ENCODE data around the gene NEB. TPM values are rescaled to one million over a fixed set of nuclear protein-coding genes. Genes with fewer than 3 reads are reported as not detected.

The NEB gene
- total RNA-seq, 1 experiment from 2014 or later: 0.33 TPM

- intact Hi-C loops (cut with micrococcal nuclease): no loop called here
- TF ChIP-seq CTCF (IDR thresholded peaks at IDR 0.05; ENCODE audit: unreplicated experiment): no peak
- Mint-ChIP-seq H3K27ac (ENCODE audit: low read depth, unreplicated experiment) (no peak overlapping the region), H3K27me3 (ENCODE audit: insufficient read depth, unreplicated experiment) (no peaks in the 10 kb centered on the region), H3K36me3 (ENCODE audit: insufficient read depth, unreplicated experiment) (no peaks in the 10 kb centered on the region), H3K4me1 (ENCODE audit: insufficient read depth, unreplicated experiment) (no peaks in the 10 kb centered on the region), H3K9me3 (ENCODE audit: unreplicated experiment) (no peaks in the 10 kb centered on the region), H3K4me3 (ENCODE audit: unreplicated experiment) (no peak overlapping the region)
- POLR2A ChIA-PET: no interaction called here
- BruUV-seq (replicated peaks): no TSS peak
- peak; percentile 26 for DNase-seq (ENCODE audit: unreplicated experiment)
- CTCF ChIA-PET: interaction anchor here (0.7 kb wide), 1 partner anchor 436 kb away, joined by 4 read pairs; no protein-coding TSS in a partner anchor
Measured at GRCh38 chr2:151575338-151575737, 158.9 kb downstream of the NEB start.

GRCh38 chr2:151570191-151570590 lies 164.1 kb downstream of the NEB start:
- Mint-ChIP-seq H3K27ac (ENCODE audit: low read depth, unreplicated experiment) (no peak overlapping the region), H3K4me1 (ENCODE audit: insufficient read depth, unreplicated experiment) (no peaks in the 10 kb centered on the region), H3K9me3 (ENCODE audit: unreplicated experiment) (no peaks in the 10 kb centered on the region), H3K36me3 (ENCODE audit: insufficient read depth, unreplicated experiment) (no peaks in the 10 kb centered on the region), H3K27me3 (ENCODE audit: insufficient read depth, unreplicated experiment) (no peaks in the 10 kb centered on the region), H3K4me3 (ENCODE audit: unreplicated experiment) (no peak overlapping the region)
- ChIA-PET POLR2A (no interaction called here), CTCF (no interaction called here)
- no peak for TF ChIP-seq CTCF (IDR thresholded peaks at IDR 0.05; ENCODE audit: unreplicated experiment)
- no peak for DNase-seq (ENCODE audit: unreplicated experiment)
- intact Hi-C loops (cut with micrococcal nuclease): no loop called here
- BruUV-seq (replicated peaks): no TSS peak

GRCh38 chr2:151569167-151569566 lies 165.1 kb downstream of the NEB start:
- Mint-ChIP-seq H3K27me3 (ENCODE audit: insufficient read depth, unreplicated experiment) (no peaks in the 10 kb centered on the region), H3K36me3 (ENCODE audit: insufficient read depth, unreplicated experiment) (no peaks in the 10 kb centered on the region), H3K27ac (ENCODE audit: low read depth, unreplicated experiment) (no peak overlapping the region), H3K4me1 (ENCODE audit: insufficient read depth, unreplicated experiment) (no peaks in the 10 kb centered on the region), H3K4me3 (ENCODE audit: unreplicated experiment) (no peak overlapping the region), H3K9me3 (ENCODE audit: unreplicated experiment) (no peaks in the 10 kb centered on the region)
- ChIA-PET POLR2A (no interaction called here), CTCF (no interaction called here)
- no peak for TF ChIP-seq CTCF (IDR thresholded peaks at IDR 0.05; ENCODE audit: unreplicated experiment)
- intact Hi-C loops (cut with micrococcal nuclease): no loop called here
- BruUV-seq (replicated peaks): no TSS peak
- DNase-seq (ENCODE audit: unreplicated experiment): no peak

- no peak overlapping the region for H3K27ac Mint-ChIP-seq (ENCODE audit: low read depth, unreplicated experiment)
- no peak for TF ChIP-seq CTCF (IDR thresholded peaks at IDR 0.05; ENCODE audit: unreplicated experiment)
- H3K36me3 Mint-ChIP-seq (ENCODE audit: insufficient read depth, unreplicated experiment): no peaks in the 10 kb centered on the region
- BruUV-seq (replicated peaks): no TSS peak
- no peak overlapping the region for H3K4me3 Mint-ChIP-seq (ENCODE audit: unreplicated experiment)
- H3K27me3 Mint-ChIP-seq (ENCODE audit: insufficient read depth, unreplicated experiment): no peaks in the 10 kb centered on the region
- no peak for DNase-seq (ENCODE audit: unreplicated experiment)
- H3K9me3 Mint-ChIP-seq (ENCODE audit: unreplicated experiment): no peaks in the 10 kb centered on the region
- POLR2A ChIA-PET: no interaction called here
- H3K4me1 Mint-ChIP-seq (ENCODE audit: insufficient read depth, unreplicated experiment): no peaks in the 10 kb centered on the region
- CTCF ChIA-PET: no interaction called here
- intact Hi-C loops (cut with micrococcal nuclease): no loop called here
Measured at GRCh38 chr2:151568501-151568900, 165.8 kb downstream of the NEB start.
